Measurements from ENCODE around the gene NEU4. TPM values are rescaled to one million over a fixed set of nuclear protein-coding genes. Genes with fewer than 3 reads are reported as not detected.

The NEU4 gene
- total and polyA plus RNA-seq, 2 donors (not counting 1 experiment from before 2014, with no cell fraction given), result not detected

DNA sequence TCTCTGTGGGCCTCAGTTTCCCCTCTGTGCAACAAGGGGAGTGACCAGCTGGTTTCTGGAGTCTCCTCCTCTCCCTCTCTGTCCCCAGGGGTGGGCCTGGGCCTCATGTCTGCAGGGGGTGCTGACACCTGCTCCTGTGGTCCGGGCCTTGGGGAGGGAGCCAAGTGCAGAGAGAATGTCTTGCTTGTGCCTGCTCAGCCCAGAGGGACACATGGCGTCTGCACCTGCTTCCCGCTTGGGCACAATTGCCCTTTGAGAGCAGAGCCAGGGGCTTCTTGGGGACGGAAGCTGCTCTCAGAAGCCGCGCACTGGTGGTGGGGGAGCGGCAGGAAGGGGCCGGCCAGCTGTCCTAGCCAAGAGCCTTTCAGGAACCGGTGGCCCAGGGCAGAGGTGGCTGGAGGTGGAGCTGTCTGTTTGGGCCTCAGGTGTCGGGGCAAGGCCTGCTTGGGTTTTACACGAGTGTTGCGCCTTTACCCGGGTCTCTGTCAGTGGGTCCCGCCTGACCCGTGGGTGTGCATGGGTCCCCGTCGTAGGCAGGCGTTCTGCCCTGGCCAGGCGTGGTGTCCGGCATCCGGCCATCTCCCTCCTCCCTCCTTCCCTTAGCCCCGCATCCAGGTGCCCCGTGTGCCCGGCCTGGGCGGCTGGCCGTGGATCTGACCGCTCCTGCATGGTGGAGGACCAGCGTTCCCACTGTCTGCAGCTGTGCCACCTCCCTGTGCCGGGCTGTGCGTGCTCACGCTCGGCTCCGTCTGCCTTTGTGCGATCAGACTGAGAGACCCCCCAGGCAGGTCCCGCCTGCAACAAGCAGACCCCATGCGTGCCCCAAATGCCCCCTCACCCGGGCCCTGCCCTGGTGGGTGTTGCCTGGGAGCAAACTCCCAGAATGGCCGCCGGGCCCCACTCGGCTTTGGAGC is 4.0 kb downstream of the NEU4 start:
- H4K20me1 ChIP-seq (ENCODE audit: control insufficient read depth, extremely low read depth, insufficient read depth, low read length), result no peaks in the 10 kb centered on the region
- no peak for DNase-seq (ENCODE audit: low read depth in 2 of 2)
- H3K36me3 ChIP-seq (ENCODE audit: control insufficient read depth, insufficient read depth, low read length), result no peaks in the 10 kb centered on the region
- H3K9ac ChIP-seq (ENCODE audit: insufficient read depth, low read length), result no peak overlapping the region
- H3K4me3 ChIP-seq (replicated peaks in 1 of 4; ENCODE audit: control extremely low read depth in 1 of 4, insufficient read depth in 1 of 4, low read depth in 3 of 4, low read length in 4 of 4), result no peak overlapping the region
- no peaks in the 10 kb centered on the region for H3K4me1 ChIP-seq (ENCODE audit: control insufficient read depth, extremely low read depth, insufficient read depth, low read length)
- H2AFZ ChIP-seq (ENCODE audit: low read length), result no peak overlapping the region
- no peaks in the 10 kb centered on the region for H3K9me3 ChIP-seq (ENCODE audit: control insufficient read depth, insufficient read depth, low read depth, low read length)
- no peak overlapping the region for H3K4me2 ChIP-seq (ENCODE audit: extremely low read depth, insufficient read depth, low read length)
- no peak overlapping the region for H3K27ac ChIP-seq (ENCODE audit: insufficient read depth, low read length)
- TF ChIP-seq, protein P1, sequence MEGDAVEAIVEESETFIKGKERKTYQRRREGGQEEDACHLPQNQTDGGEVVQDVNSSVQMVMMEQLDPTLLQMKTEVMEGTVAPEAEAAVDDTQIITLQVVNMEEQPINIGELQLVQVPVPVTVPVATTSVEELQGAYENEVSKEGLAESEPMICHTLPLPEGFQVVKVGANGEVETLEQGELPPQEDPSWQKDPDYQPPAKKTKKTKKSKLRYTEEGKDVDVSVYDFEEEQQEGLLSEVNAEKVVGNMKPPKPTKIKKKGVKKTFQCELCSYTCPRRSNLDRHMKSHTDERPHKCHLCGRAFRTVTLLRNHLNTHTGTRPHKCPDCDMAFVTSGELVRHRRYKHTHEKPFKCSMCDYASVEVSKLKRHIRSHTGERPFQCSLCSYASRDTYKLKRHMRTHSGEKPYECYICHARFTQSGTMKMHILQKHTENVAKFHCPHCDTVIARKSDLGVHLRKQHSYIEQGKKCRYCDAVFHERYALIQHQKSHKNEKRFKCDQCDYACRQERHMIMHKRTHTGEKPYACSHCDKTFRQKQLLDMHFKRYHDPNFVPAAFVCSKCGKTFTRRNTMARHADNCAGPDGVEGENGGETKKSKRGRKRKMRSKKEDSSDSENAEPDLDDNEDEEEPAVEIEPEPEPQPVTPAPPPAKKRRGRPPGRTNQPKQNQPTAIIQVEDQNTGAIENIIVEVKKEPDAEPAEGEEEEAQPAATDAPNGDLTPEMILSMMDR (conservative IDR thresholded peaks at IDR 0.05 in 1 of 2, IDR thresholded peaks at IDR 0.05 in 1 of 2; ENCODE audit: low read depth in 1 of 2, low read length in 2 of 2), result no peak
- TF ChIP-seq EZH2 (IDR thresholded peaks at IDR 0.05; ENCODE audit: low read length, missing control alignments), result no peak
- no peaks in the 10 kb centered on the region for H3K27me3 ChIP-seq (ENCODE audit: control insufficient read depth, insufficient read depth, low read length)
- no peaks in the 10 kb centered on the region for H3K79me2 ChIP-seq (ENCODE audit: control insufficient read depth, insufficient read depth, low read length)

DNA sequence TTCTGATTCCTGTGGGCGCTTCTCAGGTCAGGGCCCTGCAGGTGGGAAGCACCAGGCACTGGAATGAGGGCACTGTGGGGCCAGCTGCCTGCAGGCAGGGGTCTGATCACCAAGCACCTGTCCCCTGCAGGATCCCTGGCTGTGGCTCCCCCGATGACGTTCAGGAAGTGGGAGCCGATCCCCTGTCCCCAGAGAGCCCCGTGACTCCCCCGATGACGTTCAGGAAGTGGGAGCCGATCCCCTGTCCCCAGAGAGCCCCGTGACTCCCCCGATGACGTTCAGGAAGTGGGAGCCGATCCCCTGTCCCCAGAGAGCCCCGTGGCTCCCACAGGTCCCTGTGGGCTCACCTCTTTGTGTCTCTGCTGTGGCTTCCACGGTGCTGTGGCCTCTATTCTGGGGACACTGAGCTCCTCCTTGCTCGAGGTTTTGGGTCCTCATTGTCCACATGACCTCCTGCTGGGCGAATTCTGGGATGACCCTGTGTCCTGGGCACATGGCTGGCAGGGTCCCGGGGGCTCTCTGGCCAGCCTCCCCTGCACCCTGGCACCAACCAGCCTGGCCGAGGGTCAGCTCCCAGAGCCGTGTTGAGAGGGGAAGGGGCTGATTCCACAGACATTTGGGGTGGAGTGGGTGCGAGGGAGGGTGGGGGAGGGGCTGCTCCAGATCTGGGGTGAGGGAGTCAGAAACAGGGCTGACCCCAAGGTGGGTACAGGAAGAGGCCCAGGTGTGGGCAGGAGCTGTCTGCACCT is 4.8 kb downstream of the NEU4 start:
- Histone ChIP-seq H3K9ac (ENCODE audit: insufficient read depth, low read length) (no peak overlapping the region), H3K27me3 (ENCODE audit: control insufficient read depth, insufficient read depth, low read length) (no peaks in the 10 kb centered on the region), H3K4me3 (replicated peaks in 1 of 4; ENCODE audit: control extremely low read depth in 1 of 4, insufficient read depth in 1 of 4, low read depth in 3 of 4, low read length in 4 of 4) (no peak overlapping the region), H3K4me2 (ENCODE audit: extremely low read depth, insufficient read depth, low read length) (no peak overlapping the region), H3K79me2 (ENCODE audit: control insufficient read depth, insufficient read depth, low read length) (no peaks in the 10 kb centered on the region), H3K4me1 (ENCODE audit: control insufficient read depth, extremely low read depth, insufficient read depth, low read length) (no peaks in the 10 kb centered on the region), H2AFZ (ENCODE audit: low read length) (no peak overlapping the region), H3K27ac (ENCODE audit: insufficient read depth, low read length) (no peak overlapping the region), H3K36me3 (ENCODE audit: control insufficient read depth, insufficient read depth, low read length) (no peaks in the 10 kb centered on the region), H3K9me3 (ENCODE audit: control insufficient read depth, insufficient read depth, low read depth, low read length) (no peaks in the 10 kb centered on the region), H4K20me1 (ENCODE audit: control insufficient read depth, extremely low read depth, insufficient read depth, low read length) (no peaks in the 10 kb centered on the region)
- TF ChIP-seq, protein P1 (conservative IDR thresholded peaks at IDR 0.05 in 1 of 2, IDR thresholded peaks at IDR 0.05 in 1 of 2; ENCODE audit: low read depth in 1 of 2, low read length in 2 of 2), result no peak
- TF ChIP-seq EZH2 (IDR thresholded peaks at IDR 0.05; ENCODE audit: low read length, missing control alignments), result no peak
- DNase-seq (ENCODE audit: low read depth in 2 of 2), result no peak

DNA sequence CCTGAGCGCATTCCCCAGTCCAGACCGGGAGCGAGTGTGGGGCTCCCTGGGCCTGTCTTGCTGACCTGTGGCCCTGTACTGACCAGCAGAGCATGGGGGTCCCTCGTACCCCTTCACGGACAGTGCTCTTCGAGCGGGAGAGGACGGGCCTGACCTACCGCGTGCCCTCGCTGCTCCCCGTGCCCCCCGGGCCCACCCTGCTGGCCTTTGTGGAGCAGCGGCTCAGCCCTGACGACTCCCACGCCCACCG is 5.3 kb downstream of the NEU4 start:
- no peak overlapping the region for H3K27ac ChIP-seq (ENCODE audit: insufficient read depth, low read length)
- no peaks in the 10 kb centered on the region for H4K20me1 ChIP-seq (ENCODE audit: control insufficient read depth, extremely low read depth, insufficient read depth, low read length)
- no peak overlapping the region for H3K4me3 ChIP-seq (replicated peaks in 1 of 4; ENCODE audit: control extremely low read depth in 1 of 4, insufficient read depth in 1 of 4, low read depth in 3 of 4, low read length in 4 of 4)
- H3K4me1 ChIP-seq (ENCODE audit: control insufficient read depth, extremely low read depth, insufficient read depth, low read length), result no peaks in the 10 kb centered on the region
- TF ChIP-seq, protein P1 (conservative IDR thresholded peaks at IDR 0.05 in 1 of 2, IDR thresholded peaks at IDR 0.05 in 1 of 2; ENCODE audit: low read depth in 1 of 2, low read length in 2 of 2), result no peak
- TF ChIP-seq EZH2 (IDR thresholded peaks at IDR 0.05; ENCODE audit: low read length, missing control alignments), result no peak
- H3K9me3 ChIP-seq (ENCODE audit: control insufficient read depth, insufficient read depth, low read depth, low read length), result no peaks in the 10 kb centered on the region
- no peak for DNase-seq (ENCODE audit: low read depth in 2 of 2)
- no peak overlapping the region for H2AFZ ChIP-seq (ENCODE audit: low read length)
- no peaks in the 10 kb centered on the region for H3K79me2 ChIP-seq (ENCODE audit: control insufficient read depth, insufficient read depth, low read length)
- H3K27me3 ChIP-seq (ENCODE audit: control insufficient read depth, insufficient read depth, low read length), result no peaks in the 10 kb centered on the region
- H3K36me3 ChIP-seq (ENCODE audit: control insufficient read depth, insufficient read depth, low read length), result no peaks in the 10 kb centered on the region
- H3K4me2 ChIP-seq (ENCODE audit: extremely low read depth, insufficient read depth, low read length), result no peak overlapping the region
- no peak overlapping the region for H3K9ac ChIP-seq (ENCODE audit: insufficient read depth, low read length)
